COLO668 (cell line): ENCODE data around the gene MGAT4A.
"Not testable (repeated sequence)": the region's sequence is repeated elsewhere in the genome, so short reads cannot be mapped to it uniquely, and the experiment has no call there.

Experiments used
- DNase-seq: peaks from one replicate; lab custom pipeline; 2025; ENCODE audit not compliant: unreplicated experiment; lab: John Stamatoyannopoulos, UW

Gene MGAT4A

DNA sequence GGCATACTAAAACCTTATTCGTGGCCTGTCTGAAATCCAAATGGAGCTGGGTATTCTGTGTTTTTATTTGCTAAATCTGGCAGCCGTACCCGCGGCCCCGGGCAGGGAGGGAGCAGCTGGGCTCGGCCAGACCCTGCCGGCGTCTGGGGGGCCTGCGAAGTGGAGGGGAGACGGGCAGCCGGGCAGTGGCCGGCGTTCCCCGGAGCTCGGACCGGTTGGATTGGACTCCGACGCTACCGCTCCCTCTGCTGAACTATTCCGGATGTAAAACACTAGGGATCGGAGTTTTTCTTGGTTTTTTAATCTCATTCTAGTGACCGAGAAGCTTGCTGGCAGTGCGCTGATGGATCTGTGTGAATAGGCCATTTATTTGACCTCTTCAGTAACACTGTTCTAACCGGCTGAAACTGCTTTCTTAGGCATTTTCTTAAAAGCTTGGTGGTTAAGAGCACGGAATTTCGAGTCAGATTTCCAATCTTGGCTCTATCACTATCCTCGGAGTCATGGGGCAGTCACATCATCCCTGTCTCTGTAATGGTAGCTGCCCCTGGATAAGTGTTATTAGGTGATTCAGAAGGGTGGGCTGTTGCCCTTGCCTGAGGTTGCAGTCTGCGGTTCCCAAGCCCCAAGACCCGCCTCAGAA lies 121.8 kb downstream of the MGAT4A start:
- DNase-seq = peak; percentile 24

DNA sequence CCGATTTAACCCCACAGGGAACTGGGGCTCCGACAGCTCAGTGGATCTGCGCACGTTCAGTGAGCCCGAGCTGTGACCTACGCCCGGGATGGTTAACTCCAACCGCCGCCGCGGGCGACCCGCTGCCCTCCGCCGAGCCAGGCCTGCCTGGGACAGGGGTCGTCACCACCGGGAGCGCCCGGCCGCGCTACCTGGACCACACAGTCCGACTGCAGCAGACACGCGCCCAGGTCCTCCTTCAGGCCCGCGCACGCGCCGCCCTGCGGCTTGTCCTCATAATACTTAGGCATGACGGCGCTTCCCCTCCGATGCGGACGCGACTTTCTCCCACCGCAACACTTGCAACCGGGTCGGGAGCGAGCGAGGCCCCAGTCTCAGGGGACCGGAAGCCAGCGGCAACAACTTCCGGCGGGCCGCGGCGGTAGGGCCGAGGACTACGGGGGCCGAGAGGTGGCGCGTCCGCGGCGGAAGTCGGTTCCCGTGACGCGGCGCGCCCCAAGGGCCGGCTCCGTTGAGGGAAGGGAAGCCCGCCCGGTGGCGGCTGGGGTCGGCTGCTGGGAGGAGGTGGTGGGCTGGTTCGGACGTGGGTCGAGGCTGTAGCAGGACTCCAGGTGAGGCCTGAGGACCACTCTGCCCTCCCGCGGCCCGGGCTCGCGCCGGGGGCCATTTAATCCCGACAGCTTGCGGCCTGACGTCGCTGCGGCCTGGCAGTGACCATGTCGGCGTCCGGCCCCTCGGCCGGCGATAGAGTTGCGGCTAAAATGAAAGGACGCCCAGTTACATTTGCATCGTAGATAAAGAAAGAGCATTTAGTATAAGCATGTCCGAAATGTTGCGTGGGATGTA lies 122.6 kb downstream of the MGAT4A start, which contains the start of the genes COA5 and UNC50:
Gene COA5, minus strand, starts transcription at position 397 of the 846 bp plus-strand sequence. Its CDS starts 107 bp downstream, at position 290.
Gene UNC50, plus strand, starts transcription at position 474 of the 846 bp plus-strand sequence. CDS start 1,171 bp downstream, outside the sequence.
- DNase-seq = peak; percentile 94

DNA sequence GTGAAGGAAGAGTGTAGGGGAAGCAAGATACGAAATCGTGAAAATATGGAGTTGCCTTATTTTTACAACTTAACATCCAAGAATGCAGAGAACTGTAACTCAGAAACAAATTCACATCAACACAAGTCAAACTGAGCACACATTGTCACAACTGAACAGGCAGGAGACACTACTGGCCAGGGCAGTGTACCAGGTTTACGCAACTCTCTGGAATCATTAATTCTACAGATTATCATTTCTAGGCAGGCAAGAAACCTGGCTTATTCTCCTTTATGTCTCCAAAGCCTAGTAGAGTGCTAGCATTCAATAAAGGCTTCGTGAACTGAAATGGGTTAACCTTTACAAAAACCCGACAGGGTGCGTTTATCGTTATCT lies 123.2 kb downstream of the MGAT4A start:
- DNase-seq = no peak

DNA sequence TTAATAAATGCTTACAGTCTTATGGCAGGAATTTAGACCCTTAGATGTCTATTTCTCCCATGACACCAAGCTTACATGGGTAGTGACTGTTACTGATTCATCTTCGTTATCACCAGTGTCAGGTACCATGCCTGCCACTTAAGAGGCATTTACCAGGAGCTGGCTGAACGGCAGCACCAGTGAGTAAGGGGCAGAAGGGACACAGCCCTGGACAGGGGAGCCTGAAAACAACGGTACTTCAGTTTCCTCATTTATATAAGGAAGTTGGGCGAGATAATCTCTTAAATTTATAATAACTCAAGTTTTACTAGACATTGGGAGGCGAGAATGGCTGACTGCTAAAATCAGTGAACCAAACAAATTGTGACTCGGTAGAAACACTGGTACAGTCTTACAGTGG lies 123.8 kb downstream of the MGAT4A start:
- DNase-seq = no peak

DNA sequence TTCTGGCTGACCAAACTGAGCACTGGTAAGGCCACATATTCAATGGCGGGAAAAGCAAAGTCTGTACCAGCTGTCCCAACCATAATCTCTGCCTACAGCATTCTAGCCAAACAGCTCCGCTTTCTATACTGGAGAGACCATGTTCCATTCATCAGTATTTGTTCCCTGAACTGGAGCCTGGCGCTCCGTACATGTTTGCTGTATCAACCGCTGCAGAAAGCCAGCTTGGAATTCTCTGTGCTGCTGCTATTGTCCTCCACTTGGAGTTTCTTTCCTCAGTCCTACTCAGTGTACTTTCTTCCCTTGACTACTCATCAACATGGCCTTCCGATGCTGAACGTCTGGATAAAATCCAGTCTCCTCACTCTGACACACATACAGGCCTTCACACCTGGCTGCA lies 124.5 kb downstream of the MGAT4A start:
- DNase-seq = no peak

DNA sequence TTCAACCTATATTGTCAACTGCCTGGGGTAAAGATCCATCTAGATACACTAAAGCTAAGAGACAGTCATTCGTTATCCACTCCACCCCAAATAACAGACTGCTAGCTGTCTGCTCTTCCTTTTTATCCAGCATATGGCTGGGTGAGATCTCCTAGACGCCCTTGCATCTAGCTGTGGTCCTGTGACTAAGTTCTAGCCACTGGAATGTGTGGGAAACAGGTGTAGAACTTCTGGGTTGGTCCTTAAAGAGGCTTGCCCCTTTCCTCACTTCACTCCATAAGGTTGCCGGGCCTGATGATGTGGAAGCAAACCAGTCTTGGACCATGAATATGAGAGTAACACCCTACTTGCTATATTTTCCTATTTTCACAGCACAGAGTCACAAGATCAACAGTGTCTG lies 125.9 kb downstream of the MGAT4A start:
- no peak for DNase-seq

DNA sequence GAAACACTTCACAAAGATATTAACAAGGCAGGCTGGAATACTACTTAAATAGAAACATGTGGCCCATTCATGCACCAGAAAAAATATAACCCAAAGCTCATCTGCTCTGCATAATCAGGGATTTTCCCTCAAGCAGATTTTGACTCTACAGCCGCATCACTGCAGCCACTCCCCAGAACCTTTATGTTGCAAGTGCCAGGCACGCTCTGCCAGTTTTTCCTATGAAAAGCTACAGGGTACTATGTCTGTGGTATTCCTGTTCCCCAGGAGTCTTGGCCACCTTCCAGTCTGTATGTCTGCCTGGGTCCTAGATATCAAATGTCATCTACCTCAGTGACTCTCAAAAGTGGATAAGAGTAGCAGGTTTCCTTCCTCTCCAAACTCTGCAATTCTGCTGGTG lies 126.4 kb downstream of the MGAT4A start:
- no peak for DNase-seq

DNA sequence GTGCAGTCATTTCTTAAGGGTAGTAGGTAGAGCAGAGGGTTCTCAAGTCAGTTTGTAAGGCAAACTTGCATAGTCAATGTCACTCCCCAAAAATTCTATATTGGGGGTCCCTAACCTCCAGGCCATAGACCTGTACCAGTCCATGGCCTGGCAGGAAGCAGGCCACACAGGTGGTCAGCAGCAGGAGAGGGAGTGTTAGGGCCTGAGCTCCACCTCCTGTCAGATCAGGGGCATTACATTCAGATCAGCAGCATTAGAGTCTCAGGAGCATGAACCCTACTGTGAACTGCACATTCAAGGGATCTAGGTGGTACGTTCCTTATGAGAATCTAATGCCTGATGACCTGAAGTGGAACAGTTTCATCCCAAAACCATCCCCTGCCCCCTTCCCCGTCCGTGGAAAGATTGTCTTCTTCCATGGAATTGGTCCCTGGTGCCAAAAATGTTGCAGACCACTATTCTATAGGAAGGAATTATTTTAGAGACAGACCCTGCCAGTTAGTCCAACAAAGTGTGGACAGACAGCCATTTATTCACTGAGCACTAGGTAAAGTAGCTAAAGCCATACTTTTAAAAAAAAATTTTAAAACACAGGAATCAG lies 129.3 kb downstream of the MGAT4A start:
- DNase-seq = peak; percentile 22

DNA sequence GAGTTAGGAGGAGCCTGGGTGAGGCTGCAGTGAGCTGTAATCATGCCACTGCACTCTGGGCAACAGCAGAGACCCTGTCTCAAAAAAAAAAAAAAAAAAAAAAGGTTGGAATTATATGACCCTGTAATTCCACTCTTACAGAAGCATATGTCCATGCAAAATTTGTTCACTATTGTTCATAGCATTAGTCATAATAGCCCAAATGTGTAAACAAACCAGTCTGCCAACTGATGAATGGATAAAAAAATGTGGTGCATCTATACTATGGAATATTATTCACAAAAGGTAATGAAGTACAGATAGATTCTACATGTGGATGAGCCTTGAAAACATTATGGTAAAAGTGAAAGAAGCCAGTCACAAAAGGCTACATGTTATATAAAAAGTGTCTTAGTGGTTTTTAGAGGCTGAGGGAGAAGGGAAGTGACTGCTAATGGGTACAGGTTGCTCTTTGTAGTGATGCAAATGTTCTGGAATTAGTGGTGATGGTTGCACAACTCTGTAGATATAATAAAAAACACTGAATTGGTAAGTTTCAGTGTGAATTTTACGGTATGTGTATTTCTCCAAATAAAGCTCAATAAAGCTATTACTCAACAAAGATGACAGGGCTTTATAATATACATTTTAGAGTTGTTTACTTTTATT lies 132.0 kb downstream of the MGAT4A start:
- DNase-seq = no peak

DNA sequence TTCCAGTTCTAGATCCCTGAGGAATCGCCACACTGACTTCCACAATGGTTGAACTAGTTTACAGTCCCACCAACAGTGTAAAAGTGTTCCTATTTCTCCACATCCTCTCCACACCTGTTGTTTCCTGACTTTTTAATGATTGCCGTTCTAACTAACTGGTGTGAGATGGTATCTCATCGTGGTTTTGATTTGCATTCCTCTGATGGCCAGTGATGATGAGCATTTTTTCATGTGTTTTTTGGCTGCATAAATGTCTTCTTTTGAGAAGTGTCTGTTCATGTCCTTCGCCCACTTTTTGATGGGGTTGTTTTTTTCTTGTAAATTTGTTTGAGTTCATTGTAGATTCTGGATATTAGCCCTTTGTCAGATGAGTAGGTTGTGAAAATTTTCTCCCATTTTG lies 136.3 kb downstream of the MGAT4A start:
- not testable (repeated sequence) for DNase-seq

DNA sequence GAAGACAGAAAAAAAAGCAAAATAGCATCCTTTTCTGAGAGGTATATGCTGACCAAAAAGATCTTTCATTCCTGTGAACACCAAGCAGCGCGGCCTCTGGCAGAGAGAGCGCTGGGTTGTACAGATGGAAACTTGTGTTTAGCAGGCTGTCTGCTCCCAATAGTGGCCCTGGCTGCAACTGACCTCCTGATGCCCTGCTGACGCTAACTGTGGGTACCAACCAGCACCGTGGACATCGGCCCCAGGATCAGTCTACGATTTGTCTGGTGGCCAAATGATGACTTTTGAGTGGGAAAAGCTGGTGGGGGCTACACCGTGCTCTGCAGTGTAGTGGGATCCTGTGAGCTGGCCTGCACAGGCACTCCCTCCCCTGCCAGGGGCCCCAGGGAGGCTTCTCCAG lies 138.4 kb downstream of the MGAT4A start:
- DNase-seq = no peak

DNA sequence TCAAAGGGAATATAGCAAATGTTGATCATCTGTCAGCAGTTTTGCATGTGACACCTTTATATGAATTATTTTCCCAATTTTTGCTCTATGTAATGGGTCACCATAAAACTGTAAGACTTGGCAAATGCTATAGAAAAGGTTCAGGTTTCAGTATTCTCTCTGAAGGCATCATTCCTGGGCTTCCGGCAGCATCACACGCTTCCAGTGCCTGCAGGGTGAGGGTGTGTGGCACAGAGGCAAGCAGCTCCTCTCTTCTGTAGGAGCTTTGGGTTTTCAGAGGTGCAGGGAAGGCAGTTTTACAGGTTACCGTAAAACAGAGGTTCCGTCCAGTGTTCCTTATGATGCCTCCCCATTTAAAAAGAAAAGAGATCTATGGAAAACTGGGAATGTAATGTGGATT lies 141.4 kb downstream of the MGAT4A start:
- DNase-seq = no peak

DNA sequence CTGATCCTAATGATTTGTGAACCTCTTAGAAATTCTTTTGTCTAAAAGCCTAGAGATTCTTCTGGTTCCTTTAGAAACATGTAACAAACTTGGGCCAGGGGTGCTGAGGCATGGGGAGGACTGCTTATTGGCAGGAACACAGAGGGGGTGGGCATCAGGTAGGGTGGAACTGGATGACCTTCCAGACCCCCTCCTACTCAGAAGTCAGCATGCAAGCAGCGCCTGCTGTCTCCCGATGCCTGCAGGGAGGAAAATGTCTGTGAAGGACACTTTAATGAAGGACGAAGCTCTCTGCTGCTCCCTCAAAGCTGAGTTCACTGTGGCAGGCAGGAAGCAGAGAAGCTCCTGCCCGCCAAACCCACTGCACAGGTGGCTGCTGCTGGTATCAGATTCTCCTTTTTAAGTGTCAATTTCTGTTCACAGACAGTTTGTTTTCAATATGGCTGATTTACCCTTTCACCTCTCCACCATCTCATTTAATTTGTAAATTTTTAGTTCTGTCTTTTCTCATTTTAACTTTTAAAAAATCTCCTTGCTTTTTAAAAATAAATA lies 142.0 kb downstream of the MGAT4A start:
- DNase-seq = no peak

DNA sequence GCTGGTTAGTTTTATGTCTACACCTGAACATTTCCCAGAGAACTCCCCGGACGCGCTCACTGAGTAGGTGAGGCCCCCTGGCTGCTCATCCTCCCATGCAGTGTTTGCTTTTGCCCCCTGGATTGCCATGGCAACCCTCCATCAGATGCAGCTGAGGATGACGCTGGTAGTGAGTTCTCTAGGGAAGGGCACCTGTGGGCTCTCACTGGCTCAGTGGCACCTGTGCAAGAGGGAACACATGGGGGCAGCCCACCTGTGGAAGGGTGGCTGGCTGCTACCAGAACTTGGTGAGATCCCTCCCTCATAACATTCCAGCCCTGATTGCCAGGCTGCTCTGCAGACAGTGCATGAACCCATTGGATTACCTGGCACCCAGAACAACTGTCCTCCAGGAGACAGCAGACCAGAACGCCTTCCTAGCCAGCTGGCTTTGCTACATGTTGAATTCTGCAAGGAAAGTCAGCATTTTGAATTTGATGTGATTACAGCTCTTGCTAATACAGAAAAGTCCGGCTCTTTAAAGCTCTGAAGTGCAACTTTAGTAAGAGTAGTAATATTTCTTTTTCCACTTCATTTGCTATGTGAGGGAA lies 144.3 kb downstream of the MGAT4A start:
- no peak for DNase-seq

DNA sequence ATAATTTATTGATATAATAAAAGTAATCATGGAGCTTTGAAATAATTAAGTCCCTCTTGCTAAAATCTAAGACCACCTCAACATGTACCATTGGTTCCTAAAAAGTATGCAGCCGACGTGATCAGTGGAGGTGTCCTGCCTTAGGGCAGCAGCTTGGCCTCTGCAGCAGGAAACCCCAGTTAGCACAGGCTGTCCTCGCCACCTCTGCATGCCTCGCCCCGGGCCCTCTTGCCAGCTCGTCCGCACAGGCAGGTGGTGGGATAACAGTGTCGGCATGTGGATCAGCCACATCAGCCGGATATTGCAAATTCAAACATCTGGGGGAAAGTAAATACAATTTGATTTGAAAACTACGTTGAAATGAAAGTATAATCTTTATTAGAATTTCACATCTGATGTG lies 145.5 kb downstream of the MGAT4A start:
- no peak for DNase-seq

DNA sequence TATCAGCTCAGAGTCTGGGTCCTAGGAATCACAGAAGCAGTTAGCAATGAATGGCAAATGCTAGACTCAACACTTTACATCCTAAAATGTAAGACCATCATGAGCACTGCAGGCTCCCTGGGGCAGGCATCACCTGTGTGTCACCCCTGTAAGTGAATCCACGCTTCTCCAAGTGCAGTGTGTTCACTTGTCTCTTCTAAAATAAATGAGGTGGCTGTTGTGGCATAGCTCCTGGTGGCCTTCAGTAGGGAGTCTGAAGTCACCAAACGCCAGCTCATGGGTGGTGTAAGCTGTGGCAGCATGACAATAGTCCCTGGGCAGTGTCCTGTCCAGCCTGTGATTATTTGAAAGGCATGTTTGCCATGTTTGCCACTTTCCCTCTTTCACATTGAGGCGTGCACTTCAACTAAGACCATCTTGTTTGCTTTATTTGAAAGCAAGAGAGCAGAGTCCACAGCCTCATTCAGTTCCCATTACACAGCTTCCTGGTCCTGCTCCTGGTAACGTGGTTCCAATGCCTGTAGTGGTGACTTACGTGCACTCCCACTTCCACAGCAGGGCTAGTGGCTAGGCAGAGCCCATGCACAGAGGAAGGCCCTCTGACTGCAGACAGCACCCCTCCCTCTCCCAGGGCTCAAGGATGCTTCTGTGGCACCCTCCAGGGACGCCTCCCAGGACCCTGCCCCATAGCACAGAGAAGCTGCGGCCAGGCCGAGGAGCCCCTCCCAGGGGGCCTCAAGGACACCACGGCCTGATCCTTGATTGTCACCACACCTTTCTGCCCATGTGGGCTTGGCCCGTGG lies 146.9 kb downstream of the MGAT4A start:
- peak; percentile 10 for DNase-seq

DNA sequence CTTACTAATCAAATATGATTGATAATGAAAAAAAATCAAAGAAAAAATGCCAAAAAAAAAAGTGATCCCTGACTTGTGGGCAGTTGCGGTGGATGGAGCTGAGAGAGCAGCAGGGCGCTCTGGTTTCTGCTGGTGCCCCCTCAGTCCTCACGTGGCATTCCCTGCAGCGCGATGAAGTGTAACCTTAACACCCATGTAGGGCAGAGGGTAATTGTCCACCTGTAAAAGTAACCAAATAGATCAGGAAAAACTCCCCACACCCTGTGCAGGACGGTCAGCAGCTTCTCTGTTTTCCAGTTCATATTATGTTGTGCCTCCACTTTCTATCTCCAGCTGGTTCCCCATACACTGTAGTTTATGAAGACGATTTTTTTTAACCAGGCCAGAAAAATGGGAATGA lies 147.7 kb downstream of the MGAT4A start:
- no peak for DNase-seq

DNA sequence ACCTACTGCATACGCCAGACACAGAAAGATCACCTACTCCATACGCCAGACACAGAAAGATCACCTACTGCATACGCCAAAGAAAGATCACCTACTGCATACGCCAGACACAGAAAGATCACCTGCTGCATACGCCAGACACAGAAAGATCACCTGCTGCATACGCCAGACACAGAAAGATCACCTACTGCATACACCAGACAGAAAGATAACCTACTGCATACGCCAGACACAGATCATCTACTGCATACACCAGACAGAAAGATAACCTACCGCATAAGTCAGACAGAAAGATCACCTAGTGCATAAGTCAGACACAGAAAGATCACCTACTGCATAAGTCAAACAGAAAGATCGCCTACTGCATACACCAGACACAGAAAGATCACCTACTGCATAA lies 148.4 kb downstream of the MGAT4A start:
- DNase-seq = no peak

DNA sequence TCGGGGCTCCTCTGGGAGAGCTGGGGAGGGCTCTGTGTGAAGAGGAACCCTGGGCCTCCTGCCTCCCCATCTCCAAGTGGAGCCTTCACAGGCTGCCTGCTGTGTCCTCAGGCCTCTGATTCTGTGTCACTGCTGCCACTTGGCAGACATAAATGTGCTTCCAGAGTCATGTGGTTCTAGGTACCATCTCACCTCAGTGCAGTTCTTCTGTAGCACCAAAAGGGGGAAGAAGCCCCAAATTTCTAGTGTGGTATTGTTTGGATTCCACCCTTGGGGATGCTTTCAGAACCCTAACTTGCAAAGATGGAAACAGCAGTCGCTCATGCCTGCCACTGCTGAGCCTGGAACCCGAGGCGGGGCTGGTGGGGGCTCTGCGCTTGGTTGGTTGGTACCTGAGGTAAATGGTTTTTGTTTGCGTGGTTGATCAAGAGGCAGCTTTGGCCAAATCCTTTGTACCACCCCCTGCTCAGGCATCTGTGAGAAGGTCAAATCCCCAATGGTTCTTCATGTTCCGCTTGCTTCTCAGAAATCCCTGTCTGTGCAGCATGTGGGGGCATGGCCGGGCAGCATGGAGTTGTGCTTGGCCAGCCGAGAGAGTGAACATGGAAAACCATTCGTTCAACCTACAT lies 150.2 kb downstream of the MGAT4A start:
- no peak for DNase-seq

DNA sequence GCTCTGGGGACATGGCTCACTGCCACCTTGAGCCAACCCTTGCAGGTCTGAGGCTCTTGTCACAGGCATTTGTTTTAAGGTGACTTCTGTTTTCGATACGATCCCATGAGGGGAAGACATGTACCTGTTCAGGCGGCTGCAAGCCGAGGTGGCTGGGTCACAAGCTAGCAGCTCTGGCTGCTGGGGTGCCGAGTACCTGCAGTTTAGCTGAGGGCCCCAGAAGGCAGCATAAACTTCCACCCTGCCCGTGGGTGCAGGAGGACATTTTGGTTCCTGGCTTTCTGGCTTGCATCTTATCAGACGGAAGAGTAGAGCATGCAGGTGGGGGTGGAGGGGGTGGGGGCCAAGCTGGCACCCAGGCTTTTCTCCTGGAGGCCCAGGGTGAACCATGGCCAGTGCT lies 151.0 kb downstream of the MGAT4A start:
- no peak for DNase-seq
